ENCODE results near the gene EFCAB6.
"Not testable (repeated sequence)": the region's sequence is repeated elsewhere in the genome, so short reads cannot be mapped to it uniquely, and the experiment has no call there.

EFCAB6 gene

DNA sequence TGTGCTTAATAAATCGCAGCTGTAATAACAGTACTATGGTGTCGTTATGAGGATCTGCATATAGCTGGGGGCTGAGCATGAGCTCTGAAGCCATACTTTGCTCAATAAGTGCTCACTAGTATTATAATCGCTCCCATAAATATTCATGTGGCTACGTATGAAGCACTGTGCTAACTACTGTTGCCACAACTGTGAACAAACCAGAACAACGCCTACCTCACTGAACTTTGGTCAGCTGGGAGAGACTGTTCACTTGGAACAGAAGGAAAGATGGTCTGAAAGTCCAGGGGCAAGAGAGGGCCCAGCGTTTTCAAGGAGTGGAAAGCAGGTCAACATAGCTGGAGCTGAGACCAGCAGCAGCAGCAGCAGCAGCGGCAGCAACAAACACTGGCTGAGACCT lies 141.6 kb downstream of the EFCAB6 start:
- no peak for DNase-seq (ENCODE audit: extremely low read depth, low read depth)

GRCh38 chr22:43669190-43669589 lies 142.9 kb downstream of the EFCAB6 start:
- H3K4me3 ChIP-seq (replicated peaks; ENCODE audit: low read depth, low read length): no peak overlapping the region
- TF ChIP-seq, protein P1, sequence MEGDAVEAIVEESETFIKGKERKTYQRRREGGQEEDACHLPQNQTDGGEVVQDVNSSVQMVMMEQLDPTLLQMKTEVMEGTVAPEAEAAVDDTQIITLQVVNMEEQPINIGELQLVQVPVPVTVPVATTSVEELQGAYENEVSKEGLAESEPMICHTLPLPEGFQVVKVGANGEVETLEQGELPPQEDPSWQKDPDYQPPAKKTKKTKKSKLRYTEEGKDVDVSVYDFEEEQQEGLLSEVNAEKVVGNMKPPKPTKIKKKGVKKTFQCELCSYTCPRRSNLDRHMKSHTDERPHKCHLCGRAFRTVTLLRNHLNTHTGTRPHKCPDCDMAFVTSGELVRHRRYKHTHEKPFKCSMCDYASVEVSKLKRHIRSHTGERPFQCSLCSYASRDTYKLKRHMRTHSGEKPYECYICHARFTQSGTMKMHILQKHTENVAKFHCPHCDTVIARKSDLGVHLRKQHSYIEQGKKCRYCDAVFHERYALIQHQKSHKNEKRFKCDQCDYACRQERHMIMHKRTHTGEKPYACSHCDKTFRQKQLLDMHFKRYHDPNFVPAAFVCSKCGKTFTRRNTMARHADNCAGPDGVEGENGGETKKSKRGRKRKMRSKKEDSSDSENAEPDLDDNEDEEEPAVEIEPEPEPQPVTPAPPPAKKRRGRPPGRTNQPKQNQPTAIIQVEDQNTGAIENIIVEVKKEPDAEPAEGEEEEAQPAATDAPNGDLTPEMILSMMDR (IDR thresholded peaks at IDR 0.05; ENCODE audit: low read depth, low read length, missing control alignments): no peak
- no peak for DNase-seq (ENCODE audit: extremely low read depth, low read depth)

More for the DNA sequence above, 141.6 kb downstream of the EFCAB6 start:
- no peak overlapping the region for H3K4me3 ChIP-seq (replicated peaks; ENCODE audit: low read depth, low read length)
- TF ChIP-seq, protein P1 (IDR thresholded peaks at IDR 0.05; ENCODE audit: low read depth, low read length, missing control alignments): no peak

DNA sequence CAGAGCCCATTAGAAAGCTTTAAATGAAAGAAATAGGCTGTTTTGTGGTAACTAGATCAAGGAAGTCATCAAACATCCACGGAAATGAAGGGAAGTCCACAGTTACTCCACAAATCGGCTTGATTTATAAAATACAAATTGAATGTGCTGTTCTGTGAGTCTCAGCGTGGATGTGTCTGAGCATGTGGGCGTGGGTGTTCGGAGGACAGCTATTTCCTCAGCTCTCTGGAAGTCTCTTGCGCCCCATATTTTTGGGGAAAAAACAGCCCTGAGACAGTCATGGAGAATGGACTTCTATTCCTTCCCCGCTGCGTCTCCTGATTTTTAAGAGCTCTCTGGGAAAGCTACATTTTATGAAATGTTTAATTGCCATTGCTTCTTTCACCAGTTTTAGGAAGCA lies 144.4 kb downstream of the EFCAB6 start:
- no peak overlapping the region for H3K4me3 ChIP-seq (replicated peaks; ENCODE audit: low read depth, low read length)
- TF ChIP-seq, protein P1 (IDR thresholded peaks at IDR 0.05; ENCODE audit: low read depth, low read length, missing control alignments): no peak
- no peak for DNase-seq (ENCODE audit: extremely low read depth, low read depth)

- no peak for DNase-seq (ENCODE audit: extremely low read depth, low read depth)
- TF ChIP-seq, protein P1 (IDR thresholded peaks at IDR 0.05; ENCODE audit: low read depth, low read length, missing control alignments): no peak
Observed at GRCh38 chr22:43666457-43666856, 145.6 kb downstream of the EFCAB6 start.

DNA sequence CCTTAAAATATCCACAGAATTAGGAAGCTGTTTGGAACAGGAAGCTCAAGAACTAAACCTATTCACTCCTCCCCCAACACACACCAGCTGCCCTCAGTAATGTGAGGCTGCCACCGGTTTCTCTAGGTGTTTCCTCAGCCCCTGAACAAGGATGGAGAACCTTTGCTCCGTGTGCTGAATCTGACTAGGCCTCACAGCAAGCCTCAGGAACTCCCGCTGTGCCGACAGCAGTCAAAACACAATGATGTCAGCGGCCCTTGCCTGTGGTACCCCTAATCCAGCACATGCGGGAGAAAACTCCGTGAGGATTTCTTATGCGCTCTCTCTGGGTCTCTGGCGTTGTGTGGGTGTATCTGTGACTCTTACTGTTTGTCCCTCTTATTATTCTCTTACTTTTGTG lies 153.3 kb downstream of the EFCAB6 start:
- no peak overlapping the region for H3K4me3 ChIP-seq (replicated peaks; ENCODE audit: low read depth, low read length)
- TF ChIP-seq, protein P1 (IDR thresholded peaks at IDR 0.05; ENCODE audit: low read depth, low read length, missing control alignments): no peak
- no peak for DNase-seq (ENCODE audit: extremely low read depth, low read depth)

More at GRCh38 chr22:43666457-43666856, 145.6 kb downstream of the EFCAB6 start:
- no peak overlapping the region for H3K4me3 ChIP-seq (replicated peaks; ENCODE audit: low read depth, low read length)

DNA sequence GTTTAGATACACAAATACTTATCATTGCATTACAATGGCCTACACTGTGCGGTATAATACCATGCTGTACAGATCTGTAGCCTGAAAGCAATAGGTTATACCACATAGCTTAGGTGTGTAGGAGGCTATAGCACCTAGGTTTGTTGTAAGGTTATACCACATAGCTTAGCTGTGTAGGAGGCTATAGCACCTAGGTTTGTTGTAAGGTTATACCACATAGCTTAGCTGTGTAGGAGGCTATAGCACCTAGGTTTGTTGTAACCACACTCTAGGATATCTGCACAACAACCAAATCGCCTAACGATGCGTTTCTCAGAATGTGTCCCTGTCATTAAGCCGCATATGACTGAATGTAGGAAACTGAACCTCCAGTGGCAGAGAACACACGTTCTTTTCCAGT lies 155.5 kb downstream of the EFCAB6 start:
- H3K4me3 ChIP-seq (replicated peaks; ENCODE audit: low read depth, low read length); DNase-seq (ENCODE audit: extremely low read depth, low read depth): not testable (repeated sequence)

- no peak for DNase-seq (ENCODE audit: extremely low read depth, low read depth)
- TF ChIP-seq, protein P1 (IDR thresholded peaks at IDR 0.05; ENCODE audit: low read depth, low read length, missing control alignments): no peak
- no peak overlapping the region for H3K4me3 ChIP-seq (replicated peaks; ENCODE audit: low read depth, low read length)
Observed at GRCh38 chr22:43654271-43654670, 157.8 kb downstream of the EFCAB6 start.
